Measurements from ENCODE around the gene NAV2.

DNA sequence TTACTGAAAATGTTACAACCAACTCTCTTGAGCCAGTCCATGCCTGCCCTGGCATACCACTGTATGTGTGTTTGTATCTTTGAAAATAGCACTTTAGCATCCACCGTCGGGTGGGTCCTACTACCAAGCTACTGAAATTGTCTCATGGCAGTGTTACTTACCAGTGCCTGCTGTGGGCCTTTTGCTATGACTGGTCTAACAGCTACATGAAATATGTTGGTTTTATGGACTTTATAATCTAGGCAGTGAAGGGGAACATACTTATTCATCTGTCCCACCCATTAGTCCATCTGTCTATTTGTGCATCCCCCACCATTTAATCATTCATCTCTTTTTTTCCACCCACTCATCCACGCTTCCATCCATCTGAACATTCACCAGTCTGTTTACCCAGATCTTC, 106.0 kb downstream of the NAV2 start:
- no peak for TF ChIP-seq EZH2phosphoT487 (IDR thresholded peaks at IDR 0.05; ENCODE audit: low read length)
- TF ChIP-seq EZH2 (optimal IDR thresholded peaks at IDR 0.05; ENCODE audit: low read depth, low read length), result no peak
- TF ChIP-seq CTCF (IDR thresholded peaks at IDR 0.05; ENCODE audit: low read length), result no peak
